ENCODE results near the gene PLIN3.
"Not testable (repeated sequence)": the region's sequence is repeated elsewhere in the genome, so short reads cannot be mapped to it uniquely, and the experiment has no call there.

PLIN3 gene

GRCh38 chr19:4889034-4889815 is 21.8 kb upstream of the PLIN3 start:
- no peak for DNase-seq

- not testable (repeated sequence) for DNase-seq
Observed at GRCh38 chr19:4887803-4888202, 20.3 kb upstream of the PLIN3 start.

- DNase-seq = not testable (repeated sequence)
Observed at GRCh38 chr19:4884993-4885392, 17.5 kb upstream of the PLIN3 start.

GRCh38 chr19:4882874-4883273 is 15.4 kb upstream of the PLIN3 start:
- not testable (repeated sequence) for DNase-seq

- DNase-seq = no peak
Observed at GRCh38 chr19:4879041-4879440, 11.6 kb upstream of the PLIN3 start.

- DNase-seq = no peak
Observed at GRCh38 chr19:4878491-4878968, 11.1 kb upstream of the PLIN3 start.

GRCh38 chr19:4877753-4878490 is 10.5 kb upstream of the PLIN3 start:
- DNase-seq = no peak

- DNase-seq = no peak
Observed at GRCh38 chr19:4873930-4874329, 6.5 kb upstream of the PLIN3 start.

GRCh38 chr19:4871711-4872110 is 4.2 kb upstream of the PLIN3 start:
- DNase-seq = no peak

GRCh38 chr19:4870025-4870700 is 2.7 kb upstream of the PLIN3 start:
- DNase-seq = peak; percentile 73

GRCh38 chr19:4868286-4868834 is 893 bp upstream of the PLIN3 start:
- DNase-seq = no peak

- DNase-seq = peak; percentile 55
Observed at GRCh38 chr19:4866595-4867424, 657 bp downstream of the PLIN3 start.

- no peak for DNase-seq
Observed at GRCh38 chr19:4861147-4861546, 6.3 kb downstream of the PLIN3 start.

GRCh38 chr19:4859697-4860096 is 7.8 kb downstream of the PLIN3 start:
- no peak for DNase-seq

- DNase-seq = not testable (repeated sequence)
Observed at GRCh38 chr19:4856468-4856867, 11.0 kb downstream of the PLIN3 start.

GRCh38 chr19:4853506-4853905 is 14.0 kb downstream of the PLIN3 start:
- not testable (repeated sequence) for DNase-seq

- DNase-seq = no peak
Observed at GRCh38 chr19:4852484-4852883, 15.0 kb downstream of the PLIN3 start.

- DNase-seq = peak; percentile 67
Observed at GRCh38 chr19:4851551-4852290, 15.7 kb downstream of the PLIN3 start.

GRCh38 chr19:4849019-4849418 is 18.4 kb downstream of the PLIN3 start:
- no peak for DNase-seq

GRCh38 chr19:4847190-4847973 is 20.1 kb downstream of the PLIN3 start:
- DNase-seq = no peak

- DNase-seq = not testable (repeated sequence)
Observed at GRCh38 chr19:4845975-4846374, 21.5 kb downstream of the PLIN3 start.
